BE2C (cell line): ENCODE results near the gene TMEM179.
"Not testable (repeated sequence)": the region's sequence is repeated elsewhere in the genome, so short reads cannot be mapped to it uniquely, and the experiment has no call there.

ENCODE experiments used
- DNase-seq: peaks from one replicate; pipeline ENCODE4 v3.0.0-alpha.2; 2020
- H3K27me3 ChIP-seq: fragments of 250-450 bp; sonication (Bioruptor Pico); 2 replicates; pipeline ENCODE4 v1.5.1; 2020; ENCODE audit warnings: mild to moderate bottlenecking
- H3K36me3 ChIP-seq: fragments of 250-450 bp; sonication (Bioruptor Pico); 2 replicates; pipeline ENCODE4 v1.5.1; 2020; ENCODE audit warnings: mild to moderate bottlenecking
- H3K4me1 ChIP-seq: fragments of 250-450 bp; sonication (Bioruptor Pico); 2 replicates; pipeline ENCODE4 v1.5.1; 2020
- H3K4me3 ChIP-seq: 2 replicates; pipeline ENCODE4 v1.5.1; 2011; ENCODE audit warnings: low read depth, low read length
- H3K9me3 ChIP-seq: fragments of 250-450 bp; sonication (Bioruptor Pico); 2 replicates; pipeline ENCODE4 v1.5.1; 2020
- TF ChIP-seq, protein P1 (sequence below): IDR thresholded peaks from 2 replicates; pipeline ENCODE4 v1.5.1; 2012; ENCODE audit warnings: mild to moderate bottlenecking, low read depth, low read length

TMEM179 gene

DNA sequence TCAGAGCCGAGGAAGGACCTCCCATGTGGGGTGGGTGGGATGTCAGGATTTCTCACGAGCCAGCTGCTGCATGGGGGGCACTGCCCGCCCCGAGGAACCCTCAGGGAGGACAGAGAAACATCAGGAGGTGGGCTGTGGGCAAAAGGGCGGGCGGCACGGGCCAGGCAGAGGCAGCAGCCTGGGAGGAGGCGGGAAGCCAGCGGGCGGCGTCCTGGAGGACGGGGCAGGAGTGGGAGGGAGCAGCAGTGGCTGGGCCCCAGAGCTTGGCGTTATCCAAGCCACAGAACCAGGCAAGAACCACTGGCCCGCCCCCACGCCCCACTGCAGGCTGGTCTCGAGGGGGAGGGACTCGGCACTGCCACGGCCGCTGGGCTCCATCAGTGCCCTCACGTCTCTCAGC lies 22.6 kb downstream of the TMEM179 start:
- Histone ChIP-seq H3K36me3 (no peaks in the 10 kb centered on the region), H3K9me3 (no peaks in the 10 kb centered on the region), H3K4me1 (peaks cover 58% of the 10 kb centered on the region), H3K27me3 (no peaks in the 10 kb centered on the region), H3K4me3 (no peak overlapping the region)
- no peak for DNase-seq
- TF ChIP-seq, protein P1, sequence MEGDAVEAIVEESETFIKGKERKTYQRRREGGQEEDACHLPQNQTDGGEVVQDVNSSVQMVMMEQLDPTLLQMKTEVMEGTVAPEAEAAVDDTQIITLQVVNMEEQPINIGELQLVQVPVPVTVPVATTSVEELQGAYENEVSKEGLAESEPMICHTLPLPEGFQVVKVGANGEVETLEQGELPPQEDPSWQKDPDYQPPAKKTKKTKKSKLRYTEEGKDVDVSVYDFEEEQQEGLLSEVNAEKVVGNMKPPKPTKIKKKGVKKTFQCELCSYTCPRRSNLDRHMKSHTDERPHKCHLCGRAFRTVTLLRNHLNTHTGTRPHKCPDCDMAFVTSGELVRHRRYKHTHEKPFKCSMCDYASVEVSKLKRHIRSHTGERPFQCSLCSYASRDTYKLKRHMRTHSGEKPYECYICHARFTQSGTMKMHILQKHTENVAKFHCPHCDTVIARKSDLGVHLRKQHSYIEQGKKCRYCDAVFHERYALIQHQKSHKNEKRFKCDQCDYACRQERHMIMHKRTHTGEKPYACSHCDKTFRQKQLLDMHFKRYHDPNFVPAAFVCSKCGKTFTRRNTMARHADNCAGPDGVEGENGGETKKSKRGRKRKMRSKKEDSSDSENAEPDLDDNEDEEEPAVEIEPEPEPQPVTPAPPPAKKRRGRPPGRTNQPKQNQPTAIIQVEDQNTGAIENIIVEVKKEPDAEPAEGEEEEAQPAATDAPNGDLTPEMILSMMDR = no peak

- Histone ChIP-seq H3K9me3 (no peaks in the 10 kb centered on the region), H3K4me1 (peaks cover 59% of the 10 kb centered on the region), H3K4me3 (0 out of 2 replicates have a peak overlapping the region, but pooled peaks have one; percentile 6), H3K27me3 (no peaks in the 10 kb centered on the region), H3K36me3 (no peaks in the 10 kb centered on the region)
- TF ChIP-seq, protein P1 = no peak
- DNase-seq = no peak
These were observed 23.1 kb downstream of the TMEM179 start for GRCh38 chr14:104581521-104581920.

DNA sequence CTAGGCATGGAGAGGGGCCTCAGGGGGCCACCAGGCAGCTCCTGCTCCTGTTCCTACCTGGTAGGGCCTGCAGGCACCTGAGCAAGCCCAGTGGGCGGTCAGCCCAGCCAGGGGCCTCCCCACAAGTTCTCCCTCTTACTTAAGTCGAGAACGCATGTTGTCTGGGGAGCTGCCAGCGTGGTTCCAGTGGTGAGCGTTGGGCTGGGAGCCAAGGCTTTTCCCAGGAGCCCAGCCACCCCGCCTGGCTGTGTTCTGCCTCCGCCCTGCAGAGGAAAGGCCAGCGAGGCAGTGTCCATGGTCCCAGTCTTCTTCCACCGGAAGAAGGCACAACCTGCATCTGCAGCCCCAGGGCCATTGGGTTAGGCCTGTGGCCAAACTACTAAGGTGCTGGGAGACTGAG lies 23.6 kb downstream of the TMEM179 start:
- TF ChIP-seq, protein P1 = no peak
- no peaks in the 10 kb centered on the region for H3K36me3 ChIP-seq
- H3K4me1 ChIP-seq = peaks cover 59% of the 10 kb centered on the region
- no peaks in the 10 kb centered on the region for H3K27me3 ChIP-seq
- DNase-seq = peak; percentile 81
- 0 out of 2 replicates have a peak overlapping the region, but pooled peaks have one; percentile 6 for H3K4me3 ChIP-seq
- no peaks in the 10 kb centered on the region for H3K9me3 ChIP-seq

GRCh38 chr14:104579939-104580338 lies 24.6 kb downstream of the TMEM179 start:
- H3K9me3 ChIP-seq, DNase-seq, H3K4me3 ChIP-seq, H3K36me3 ChIP-seq, H3K27me3 ChIP-seq: not testable (repeated sequence)
- H3K4me1 ChIP-seq = peaks cover 59% of the 10 kb centered on the region

DNA sequence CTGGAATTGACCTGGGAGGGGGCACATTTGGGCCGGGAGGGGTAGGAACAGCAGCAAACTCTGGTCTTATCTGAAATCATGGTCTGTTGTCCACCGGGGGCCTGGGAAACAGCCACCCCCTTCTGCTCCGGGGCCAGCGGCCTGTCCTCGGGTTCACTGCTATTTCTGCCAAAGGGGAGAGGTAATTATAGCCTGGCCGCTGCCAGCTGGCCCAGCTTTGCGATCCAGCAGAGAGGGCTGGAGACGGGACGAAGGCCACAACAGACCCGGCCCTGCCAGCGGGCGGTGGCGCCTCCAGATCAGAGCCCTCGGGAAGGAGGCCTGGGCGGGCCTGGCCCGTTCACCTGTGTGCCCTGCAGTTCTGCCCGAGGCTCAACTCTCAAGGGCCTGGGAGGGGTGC lies 25.1 kb downstream of the TMEM179 start, which contains the start of gene C14orf180:
TSS of gene C14orf180 (plus strand) at position 258 of the 400 bp plus-strand sequence. CDS start 6,667 bp downstream, outside the sequence.
- DNase-seq = no peak
- H3K9me3 ChIP-seq = no peaks in the 10 kb centered on the region
- H3K4me3 ChIP-seq = no peak within 1 kb of the TSS
- H3K36me3 ChIP-seq = no peaks in the 10 kb centered on the region
- TF ChIP-seq, protein P1 = no peak
- H3K27me3 ChIP-seq = no peaks in the 10 kb centered on the region
- H3K4me1 ChIP-seq = peaks cover 54% of the 10 kb centered on the region

DNA sequence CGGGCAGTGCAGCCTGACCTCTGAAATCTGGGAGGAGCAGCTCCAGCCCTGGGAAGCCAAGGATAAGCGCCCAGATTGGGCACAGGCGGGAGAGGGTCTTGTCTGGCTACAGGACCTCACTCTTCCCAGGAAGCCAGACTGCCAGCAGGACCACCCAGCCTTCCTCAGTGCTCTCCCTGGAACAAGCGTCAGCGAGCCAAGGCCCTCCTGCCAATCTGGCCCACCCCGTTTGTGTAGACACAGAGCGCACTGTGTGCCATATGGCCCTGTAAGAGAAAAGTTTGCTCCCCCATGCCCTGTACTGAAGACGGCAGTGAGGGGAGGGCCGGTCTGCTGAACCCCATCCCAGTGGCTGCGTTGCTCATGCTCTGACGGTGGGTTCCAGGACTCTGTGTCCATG lies 26.3 kb downstream of the TMEM179 start:
- Histone ChIP-seq H3K36me3 (no peaks in the 10 kb centered on the region), H3K9me3 (no peaks in the 10 kb centered on the region), H3K4me1 (peaks cover 47% of the 10 kb centered on the region), H3K27me3 (no peaks in the 10 kb centered on the region), H3K4me3 (no peak overlapping the region)
- DNase-seq = no peak
- TF ChIP-seq, protein P1 = no peak

GRCh38 chr14:104577847-104578301 lies 26.7 kb downstream of the TMEM179 start:
- Histone ChIP-seq H3K4me1 (peaks cover 42% of the 10 kb centered on the region), H3K27me3 (no peaks in the 10 kb centered on the region), H3K9me3 (no peaks in the 10 kb centered on the region), H3K36me3 (no peaks in the 10 kb centered on the region), H3K4me3 (no peak overlapping the region)
- no peak for DNase-seq
- TF ChIP-seq, protein P1 = no peak
